ENCODE measurements around the gene HSPA6.
"Not testable (repeated sequence)": the region's sequence is repeated elsewhere in the genome, so short reads cannot be mapped to it uniquely, and the experiment has no call there.

The HSPA6 gene

GRCh38 chr1:161505686-161506085 lies 18.7 kb upstream of the HSPA6 start:
- H3K27ac ChIP-seq (ENCODE audit: low read length): no peak overlapping the region
- no peaks in the 10 kb centered on the region for H3K9me3 ChIP-seq (ENCODE audit: control insufficient read depth in 2 of 2, low read length in 2 of 2)
- no peaks in the 10 kb centered on the region for H3K36me3 ChIP-seq (ENCODE audit: control insufficient read depth in 2 of 2, insufficient read depth in 2 of 2, low read length in 2 of 2)
- no peak overlapping the region for H3K4me3 ChIP-seq (ENCODE audit: low read length in 2 of 2)
- H3K9ac ChIP-seq (ENCODE audit: low read length in 2 of 2): no peak overlapping the region
- peaks cover 12 to 18% of the 10 kb centered on the region in 2 donors for H3K27me3 ChIP-seq (ENCODE audit: control insufficient read depth in 1 of 2, insufficient read depth in 2 of 2, low read length in 2 of 2)
- H3K4me1 ChIP-seq (ENCODE audit: control insufficient read depth, insufficient read depth, low read length): no peaks in the 10 kb centered on the region

- H3K4me3 ChIP-seq (ENCODE audit: low read length in 2 of 2): no peak overlapping the region
These were observed 17.8 kb upstream of the HSPA6 start for GRCh38 chr1:161506336-161507223.

DNA sequence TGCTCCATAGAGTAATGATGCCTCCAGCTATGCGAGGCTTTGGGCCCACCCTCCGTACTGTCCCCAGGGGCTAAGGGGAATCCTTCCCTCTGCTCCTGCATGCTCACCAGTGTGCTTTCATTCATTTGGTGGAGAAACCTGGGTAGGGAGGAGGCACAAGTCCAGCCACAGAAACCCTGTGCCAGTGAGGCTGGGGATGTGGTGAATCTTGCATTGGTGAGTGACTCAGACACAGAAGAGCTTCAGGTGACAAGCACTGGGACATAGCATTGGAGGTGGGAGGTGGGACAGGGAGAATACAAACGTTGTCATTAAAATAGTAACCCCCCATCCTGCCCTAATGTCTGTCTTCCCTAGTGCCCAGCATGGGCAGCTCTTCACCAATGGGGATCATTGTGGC lies 13.9 kb upstream of the HSPA6 start:
- no peak overlapping the region for H3K9ac ChIP-seq (ENCODE audit: low read length in 2 of 2)
- H3K9me3 ChIP-seq (ENCODE audit: control insufficient read depth in 2 of 2, low read length in 2 of 2): no peaks in the 10 kb centered on the region
- peaks cover 5% of the 10 kb centered on the region for H3K4me1 ChIP-seq (ENCODE audit: control insufficient read depth, insufficient read depth, low read length)
- no peaks in the 10 kb centered on the region for H3K36me3 ChIP-seq (ENCODE audit: control insufficient read depth in 2 of 2, insufficient read depth in 2 of 2, low read length in 2 of 2)
- H3K27me3 ChIP-seq (ENCODE audit: control insufficient read depth in 1 of 2, insufficient read depth in 2 of 2, low read length in 2 of 2): peaks cover 0 to 8% of the 10 kb centered on the region in 2 donors
- no peak overlapping the region for H3K27ac ChIP-seq (ENCODE audit: low read length)
- H3K4me3 ChIP-seq (ENCODE audit: low read length in 2 of 2): no peak overlapping the region

More at GRCh38 chr1:161506336-161507223, 17.8 kb upstream of the HSPA6 start:
- Histone ChIP-seq H3K27me3 (ENCODE audit: control insufficient read depth in 1 of 2, insufficient read depth in 2 of 2, low read length in 2 of 2) (peaks cover 12 to 15% of the 10 kb centered on the region in 2 donors), H3K36me3 (ENCODE audit: control insufficient read depth in 2 of 2, insufficient read depth in 2 of 2, low read length in 2 of 2) (no peaks in the 10 kb centered on the region), H3K4me1 (ENCODE audit: control insufficient read depth, insufficient read depth, low read length) (no peaks in the 10 kb centered on the region), H3K9ac (ENCODE audit: low read length in 2 of 2) (no peak overlapping the region), H3K9me3 (ENCODE audit: control insufficient read depth in 2 of 2, low read length in 2 of 2) (no peaks in the 10 kb centered on the region), H3K27ac (ENCODE audit: low read length) (no peak overlapping the region)

- Histone ChIP-seq H3K27ac (ENCODE audit: low read length) (no peak overlapping the region), H3K27me3 (ENCODE audit: control insufficient read depth in 1 of 2, insufficient read depth in 2 of 2, low read length in 2 of 2) (peaks cover 0 to 6% of the 10 kb centered on the region in 2 donors), H3K9ac (ENCODE audit: low read length in 2 of 2) (no peak overlapping the region), H3K9me3 (ENCODE audit: control insufficient read depth in 2 of 2, low read length in 2 of 2) (no peaks in the 10 kb centered on the region), H3K4me1 (ENCODE audit: control insufficient read depth, insufficient read depth, low read length) (peaks cover 5% of the 10 kb centered on the region), H3K36me3 (ENCODE audit: control insufficient read depth in 2 of 2, insufficient read depth in 2 of 2, low read length in 2 of 2) (no peaks in the 10 kb centered on the region), H3K4me3 (ENCODE audit: low read length in 2 of 2) (no peak overlapping the region)
These were observed 13.2 kb upstream of the HSPA6 start for GRCh38 chr1:161511018-161511755.

DNA sequence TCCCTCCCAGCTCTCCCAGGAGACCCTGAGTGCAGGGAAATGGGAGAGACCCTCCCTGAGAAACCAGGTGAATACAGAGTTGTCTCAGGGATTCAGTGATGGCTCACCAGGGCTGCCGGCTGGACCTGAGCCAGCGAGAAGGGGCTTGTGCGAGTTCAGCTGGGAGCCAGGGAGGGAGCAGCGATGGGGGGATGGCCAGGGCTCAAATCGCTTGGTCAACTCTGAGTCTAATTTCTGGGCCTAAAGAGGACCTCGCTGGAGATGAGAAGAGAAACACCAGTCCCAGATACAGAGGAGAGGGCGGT lies 12.6 kb upstream of the HSPA6 start:
- H3K27ac ChIP-seq (ENCODE audit: low read length): no peak overlapping the region
- H3K9ac ChIP-seq (ENCODE audit: low read length in 2 of 2): no peak overlapping the region
- H3K36me3 ChIP-seq (ENCODE audit: control insufficient read depth in 2 of 2, insufficient read depth in 2 of 2, low read length in 2 of 2): no peaks in the 10 kb centered on the region

GRCh38 chr1:161512636-161513447 lies 11.5 kb upstream of the HSPA6 start:
- not testable (repeated sequence) for H3K27ac ChIP-seq (ENCODE audit: low read length); H3K4me1 ChIP-seq (ENCODE audit: control insufficient read depth, insufficient read depth, low read length)

More for the DNA sequence above, 12.6 kb upstream of the HSPA6 start:
- H3K4me3 ChIP-seq (ENCODE audit: low read length in 2 of 2): no peak overlapping the region
- peaks cover 0 to 3% of the 10 kb centered on the region in 2 donors for H3K27me3 ChIP-seq (ENCODE audit: control insufficient read depth in 1 of 2, insufficient read depth in 2 of 2, low read length in 2 of 2)
- no peaks in the 10 kb centered on the region for H3K9me3 ChIP-seq (ENCODE audit: control insufficient read depth in 2 of 2, low read length in 2 of 2)
- H3K4me1 ChIP-seq (ENCODE audit: control insufficient read depth, insufficient read depth, low read length): peaks cover 5% of the 10 kb centered on the region

GRCh38 chr1:161513448-161513780 lies 10.9 kb upstream of the HSPA6 start:
- H3K36me3 ChIP-seq (ENCODE audit: control insufficient read depth in 2 of 2, insufficient read depth in 2 of 2, low read length in 2 of 2); H3K4me1 ChIP-seq (ENCODE audit: control insufficient read depth, insufficient read depth, low read length); H3K9me3 ChIP-seq (ENCODE audit: control insufficient read depth in 2 of 2, low read length in 2 of 2); H3K27me3 ChIP-seq (ENCODE audit: control insufficient read depth in 1 of 2, insufficient read depth in 2 of 2, low read length in 2 of 2); H3K4me3 ChIP-seq (ENCODE audit: low read length in 2 of 2): not testable (repeated sequence)
- Histone ChIP-seq H3K27ac (ENCODE audit: low read length) (peak overlapping the region; percentile 31), H3K9ac (ENCODE audit: low read length in 2 of 2) (peak overlapping the region in 1 of 2 donors; percentile 28)

More at GRCh38 chr1:161512636-161513447, 11.5 kb upstream of the HSPA6 start:
- not testable (repeated sequence) for H3K4me3 ChIP-seq (ENCODE audit: low read length in 2 of 2); H3K9ac ChIP-seq (ENCODE audit: low read length in 2 of 2); H3K36me3 ChIP-seq (ENCODE audit: control insufficient read depth in 2 of 2, insufficient read depth in 2 of 2, low read length in 2 of 2); H3K27me3 ChIP-seq (ENCODE audit: control insufficient read depth in 1 of 2, insufficient read depth in 2 of 2, low read length in 2 of 2); H3K9me3 ChIP-seq (ENCODE audit: control insufficient read depth in 2 of 2, low read length in 2 of 2)

GRCh38 chr1:161513953-161514352 lies 10.4 kb upstream of the HSPA6 start:
- Histone ChIP-seq H3K9ac (ENCODE audit: low read length in 2 of 2) (peak overlapping the region in 1 of 2 donors; percentile 28), H3K27ac (ENCODE audit: low read length) (peak overlapping the region; percentile 31)
- H3K4me3 ChIP-seq (ENCODE audit: low read length in 2 of 2); H3K9me3 ChIP-seq (ENCODE audit: control insufficient read depth in 2 of 2, low read length in 2 of 2); H3K36me3 ChIP-seq (ENCODE audit: control insufficient read depth in 2 of 2, insufficient read depth in 2 of 2, low read length in 2 of 2); H3K27me3 ChIP-seq (ENCODE audit: control insufficient read depth in 1 of 2, insufficient read depth in 2 of 2, low read length in 2 of 2); H3K4me1 ChIP-seq (ENCODE audit: control insufficient read depth, insufficient read depth, low read length): not testable (repeated sequence)

DNA sequence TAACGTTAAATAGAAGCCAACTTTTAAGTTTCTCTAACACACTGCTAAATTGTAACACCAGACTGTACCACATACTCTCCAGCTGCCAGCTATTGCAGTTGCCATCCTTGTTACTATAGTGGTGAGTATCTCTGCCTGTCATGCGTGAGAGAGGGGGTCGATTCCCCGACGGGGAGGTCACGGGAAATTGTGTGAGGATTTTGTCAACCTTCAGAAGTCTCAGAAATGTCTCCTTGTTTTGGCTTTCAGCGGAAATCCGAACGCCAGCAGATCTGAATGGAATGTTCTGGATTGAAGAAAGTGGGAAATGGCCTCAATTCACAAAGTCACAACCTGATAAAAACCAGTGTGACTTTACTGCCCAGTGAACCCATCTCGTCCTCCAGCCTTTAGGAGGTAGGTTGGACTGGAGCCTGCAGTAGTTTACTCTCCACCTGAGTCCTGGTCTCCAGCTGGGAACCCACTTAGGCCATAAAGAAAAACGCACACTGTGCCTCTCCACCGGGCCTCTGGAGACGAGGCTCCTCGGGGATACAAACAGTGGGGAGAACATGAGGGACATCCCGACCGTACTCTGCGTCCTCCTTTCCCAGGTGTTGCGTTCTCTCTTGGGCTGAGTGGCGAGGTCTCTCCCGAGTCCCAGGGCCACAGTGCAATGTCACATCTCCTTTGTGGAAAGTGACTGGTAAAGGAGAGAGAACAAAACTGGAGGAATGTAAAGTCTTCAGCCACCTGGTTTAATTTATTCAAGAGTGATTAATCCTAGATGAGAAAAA lies 1.1 kb upstream of the HSPA6 start:
- H3K36me3 ChIP-seq (ENCODE audit: control insufficient read depth in 2 of 2, insufficient read depth in 2 of 2, low read length in 2 of 2); H3K9me3 ChIP-seq (ENCODE audit: control insufficient read depth in 2 of 2, low read length in 2 of 2); H3K27ac ChIP-seq (ENCODE audit: low read length); H3K27me3 ChIP-seq (ENCODE audit: control insufficient read depth in 1 of 2, insufficient read depth in 2 of 2, low read length in 2 of 2); H3K4me1 ChIP-seq (ENCODE audit: control insufficient read depth, insufficient read depth, low read length); H3K9ac ChIP-seq (ENCODE audit: low read length in 2 of 2): not testable (repeated sequence)
- peak overlapping the region in 1 of 2 donors; percentile 78 for H3K4me3 ChIP-seq (ENCODE audit: low read length in 2 of 2)

DNA sequence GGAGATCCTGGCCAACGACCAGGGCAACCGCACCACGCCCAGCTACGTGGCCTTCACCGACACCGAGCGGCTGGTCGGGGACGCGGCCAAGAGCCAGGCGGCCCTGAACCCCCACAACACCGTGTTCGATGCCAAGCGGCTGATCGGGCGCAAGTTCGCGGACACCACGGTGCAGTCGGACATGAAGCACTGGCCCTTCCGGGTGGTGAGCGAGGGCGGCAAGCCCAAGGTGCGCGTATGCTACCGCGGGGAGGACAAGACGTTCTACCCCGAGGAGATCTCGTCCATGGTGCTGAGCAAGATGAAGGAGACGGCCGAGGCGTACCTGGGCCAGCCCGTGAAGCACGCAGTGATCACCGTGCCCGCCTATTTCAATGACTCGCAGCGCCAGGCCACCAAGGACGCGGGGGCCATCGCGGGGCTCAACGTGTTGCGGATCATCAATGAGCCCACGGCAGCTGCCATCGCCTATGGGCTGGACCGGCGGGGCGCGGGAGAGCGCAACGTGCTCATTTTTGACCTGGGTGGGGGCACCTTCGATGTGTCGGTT lies 477 bp downstream of the HSPA6 start:
- not testable (repeated sequence) for H3K27me3 ChIP-seq (ENCODE audit: control insufficient read depth in 1 of 2, insufficient read depth in 2 of 2, low read length in 2 of 2); H3K9me3 ChIP-seq (ENCODE audit: control insufficient read depth in 2 of 2, low read length in 2 of 2); H3K27ac ChIP-seq (ENCODE audit: low read length); H3K4me1 ChIP-seq (ENCODE audit: control insufficient read depth, insufficient read depth, low read length); H3K36me3 ChIP-seq (ENCODE audit: control insufficient read depth in 2 of 2, insufficient read depth in 2 of 2, low read length in 2 of 2)
- Histone ChIP-seq H3K9ac (ENCODE audit: low read length in 2 of 2) (peak overlapping the region in 1 of 2 donors; percentile 37), H3K4me3 (ENCODE audit: low read length in 2 of 2) (peak overlapping the region; percentile 54 to 76)

Measured in stomach smooth muscle (tissue), 2 donors.